HepG2 (cell line): ENCODE data around the gene TPI1. TPM values are rescaled to one million over a fixed set of nuclear protein-coding genes. Genes with fewer than 3 reads are reported as not detected.

ENCODE experiments used
- CEBPB ChIP-seq: IDR thresholded peaks from 2 replicates; pipeline ENCODE4 v1.6.1; 2011; ENCODE audit warnings: low read depth, low read length, improper control_type of control experiment, borderline replicate concordance
- HDAC1 ChIP-seq: sonication (generic); formaldehyde crosslinking; IDR thresholded peaks from 2 replicates; pipeline ENCODE4 v1.5.1; 2020; ENCODE audit warnings: mild to moderate bottlenecking, missing genetic modification reagents
- KDM1A ChIP-seq: IDR thresholded peaks from 2 replicates; pipeline ENCODE4 v1.6.1; 2016; ENCODE audit warnings: missing compliant biosample characterization
- MAF1 ChIP-seq: sonication (generic); formaldehyde crosslinking; IDR thresholded peaks from 2 replicates; pipeline ENCODE4 v1.5.0; 2020; ENCODE audit warnings: missing genetic modification reagents, borderline replicate concordance
- PRDM4 ChIP-seq: sonication (generic); formaldehyde crosslinking; IDR thresholded peaks from 2 replicates; pipeline ENCODE4 v1.9.0; 2021; ENCODE audit warnings: missing genetic modification reagents, borderline replicate concordance
- PTBP1 ChIP-seq: fragments of 200-400 bp; formaldehyde crosslinking; IDR thresholded peaks from 2 replicates; pipeline ENCODE4 v1.6.1; 2018; ENCODE audit warnings: low read length, low read depth; ENCODE audit not compliant: poor library complexity, severe bottlenecking
- RNF2 ChIP-seq: fragments of 450-650 bp; conservative IDR thresholded peaks from 2 replicates; pipeline ENCODE4 v1.6.1; 2016; ENCODE audit warnings: low read depth
- TBL1XR1 ChIP-seq: fragments of 150-350 bp; IDR thresholded peaks from 2 replicates; pipeline ENCODE4 v1.6.1; 2014; ENCODE audit warnings: borderline replicate concordance, low read length; ENCODE audit not compliant: partially characterized antibody
- TOPORS ChIP-seq: sonication (generic); formaldehyde crosslinking; IDR thresholded peaks from 2 replicates; pipeline ENCODE4 v1.8.0; 2023; ENCODE audit warnings: mild to moderate bottlenecking, missing genetic modification reagents
- U2AF2 ChIP-seq: fragments of 200-400 bp; formaldehyde crosslinking; IDR thresholded peaks from 2 replicates; pipeline ENCODE4 v1.6.1; 2017; ENCODE audit warnings: low read depth, mild to moderate bottlenecking, low read length
- XBP1 ChIP-seq: sonication (generic); formaldehyde crosslinking; IDR thresholded peaks from 2 replicates; pipeline ENCODE4 v1.5.0; 2020; ENCODE audit warnings: missing genetic modification reagents
- XRCC5 ChIP-seq: fragments of 200-400 bp; formaldehyde crosslinking; optimal IDR thresholded peaks from 2 replicates; pipeline ENCODE3; 2017; ENCODE audit warnings: mild to moderate bottlenecking, low read length
- ZBTB42 ChIP-seq: sonication (generic); formaldehyde crosslinking; IDR thresholded peaks from 2 replicates; pipeline ENCODE4 v1.5.0; 2020; ENCODE audit warnings: mild to moderate bottlenecking, missing genetic modification reagents
- ZNF20 ChIP-seq: sonication (generic); formaldehyde crosslinking; IDR thresholded peaks from 2 replicates; pipeline ENCODE4 v1.4.0; 2020; ENCODE audit warnings: mild to moderate bottlenecking, moderate library complexity, missing genetic modification reagents
- ZNF331 ChIP-seq: sonication (generic); formaldehyde crosslinking; IDR thresholded peaks from 2 replicates; pipeline ENCODE4 v1.4.0; 2020; ENCODE audit warnings: missing genetic modification reagents
- ZNF430 ChIP-seq: sonication (generic); formaldehyde crosslinking; IDR thresholded peaks from 2 replicates; pipeline ENCODE4 v1.9.0; 2021; ENCODE audit warnings: mild to moderate bottlenecking, missing genetic modification reagents
- ZNF704 ChIP-seq: sonication (generic); formaldehyde crosslinking; IDR thresholded peaks from 2 replicates; pipeline ENCODE4 v1.8.1; 2023; ENCODE audit warnings: mild to moderate bottlenecking, inconsistent platforms, moderate library complexity, missing genetic modification reagents, borderline replicate concordance
- ZNF747 ChIP-seq: sonication (generic); formaldehyde crosslinking; IDR thresholded peaks from 2 replicates; pipeline ENCODE4 v1.8.1; 2023; ENCODE audit warnings: missing genetic modification reagents, mild to moderate bottlenecking, borderline replicate concordance
- ZSCAN22 ChIP-seq: sonication (generic); formaldehyde crosslinking; IDR thresholded peaks from 2 replicates; pipeline ENCODE4 v1.4.0; 2020; ENCODE audit warnings: mild to moderate bottlenecking, missing genetic modification reagents
- polyA plus RNA-seq, 8 experiments: library from polyadenylated mRNA; depleted of rRNA in 3 of 8; stranded (reverse) in 7 of 8; unstranded in 1 of 8; fragments of >200 nt; fragmentation: Illumina TruSeq in 4 of 8; extraction: Trizol in 4 of 8; gene quantifications; 2 replicates each; pipeline versions ENCODE4 v1.2.1 to v1.2.3, GENCODE V29; 2011 to 2016; ENCODE audit warnings: low read depth in 4 of 8, missing spikeins in 1 of 8, mixed read lengths in 1 of 8; ENCODE audit not compliant: insufficient read depth in 1 of 8
- total RNA-seq, 5 experiments: library from RNA; depleted of rRNA; stranded (reverse); fragments of >200 nt; fragmentation: Illumina TruSeq; extraction: Trizol; gene quantifications; 2 replicates each; pipeline ENCODE4 v1.2.3, GENCODE V29; 2016; ENCODE audit warnings: low read depth in 1 of 5
- TF ChIP-seq, protein P1 (sequence below): sonication (generic); formaldehyde crosslinking; IDR thresholded peaks from 2 replicates; pipeline ENCODE4 v1.5.1; 2020; ENCODE audit warnings: missing genetic modification reagents, mild to moderate bottlenecking, borderline replicate concordance
- TF ChIP-seq, protein P2 (sequence below): sonication (generic); formaldehyde crosslinking; IDR thresholded peaks from 2 replicates; pipeline ENCODE4 v1.4.0; 2020; ENCODE audit warnings: mild to moderate bottlenecking, missing genetic modification reagents

Gene TPI1
- total and polyA plus RNA-seq, 2 of the 13 experiments (the other 11 are each of a cell fraction or from before 2014, with no cell fraction given): 945 to 2,535 TPM

DNA sequence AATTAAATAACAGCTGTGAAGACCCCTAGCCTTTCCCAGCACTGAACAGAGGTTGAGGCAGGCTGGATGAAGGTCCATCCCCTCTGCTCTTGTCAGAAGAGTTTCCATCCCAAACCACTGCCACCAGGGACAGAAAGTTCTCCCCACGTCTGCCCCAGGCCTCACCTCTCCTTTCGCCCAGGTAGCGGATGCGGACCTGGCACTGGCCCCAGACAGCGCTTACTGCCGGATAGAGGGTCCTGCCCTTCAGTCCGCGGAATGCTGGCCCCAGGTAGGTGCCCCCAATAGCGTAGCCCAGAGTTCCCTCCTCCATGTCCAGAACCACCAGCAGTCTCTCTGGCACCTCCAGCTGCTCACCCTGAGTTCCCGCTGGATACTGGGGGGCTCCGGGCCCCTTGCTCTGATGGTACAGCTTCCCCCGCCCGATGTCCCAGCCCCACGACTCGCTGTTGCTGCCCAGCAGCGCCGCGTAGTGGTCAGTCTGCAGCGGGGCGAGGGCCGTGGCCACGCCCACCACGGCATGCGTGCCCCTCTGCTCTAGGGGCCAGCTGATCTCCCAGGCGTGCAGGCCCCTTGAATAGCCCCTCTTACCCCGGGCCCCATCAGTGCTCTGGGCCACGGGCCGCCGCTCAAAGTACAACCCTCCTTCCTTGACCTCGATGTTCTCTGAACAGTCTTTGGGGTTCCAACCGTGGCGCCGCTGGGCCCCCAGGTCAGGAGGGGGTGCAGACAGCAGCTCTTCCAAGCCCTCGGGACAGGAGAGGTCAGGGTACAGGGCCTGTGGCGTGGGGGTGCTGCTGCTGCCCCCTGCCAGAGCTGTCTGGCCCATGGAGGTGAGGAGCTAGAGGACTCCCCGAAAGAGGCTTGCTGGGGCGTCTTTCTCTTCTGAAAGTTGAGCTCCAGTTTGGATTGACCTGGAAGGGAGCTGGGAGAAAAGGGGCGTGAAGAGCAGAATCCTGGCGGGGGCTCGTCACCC, 5.0 kb downstream of the TPI1 start (continued):
- no peak for TF ChIP-seq CEBPB
- TF ChIP-seq ZNF704 (CRISPR knock-in tag): no peak
- no peak for TF ChIP-seq XBP1 (CRISPR knock-in tag)
- TF ChIP-seq PTBP1: peak; percentile 85
- TF ChIP-seq ZBTB42 (CRISPR knock-in tag): no peak
- no peak for TF ChIP-seq U2AF2
- TF ChIP-seq, protein P1, sequence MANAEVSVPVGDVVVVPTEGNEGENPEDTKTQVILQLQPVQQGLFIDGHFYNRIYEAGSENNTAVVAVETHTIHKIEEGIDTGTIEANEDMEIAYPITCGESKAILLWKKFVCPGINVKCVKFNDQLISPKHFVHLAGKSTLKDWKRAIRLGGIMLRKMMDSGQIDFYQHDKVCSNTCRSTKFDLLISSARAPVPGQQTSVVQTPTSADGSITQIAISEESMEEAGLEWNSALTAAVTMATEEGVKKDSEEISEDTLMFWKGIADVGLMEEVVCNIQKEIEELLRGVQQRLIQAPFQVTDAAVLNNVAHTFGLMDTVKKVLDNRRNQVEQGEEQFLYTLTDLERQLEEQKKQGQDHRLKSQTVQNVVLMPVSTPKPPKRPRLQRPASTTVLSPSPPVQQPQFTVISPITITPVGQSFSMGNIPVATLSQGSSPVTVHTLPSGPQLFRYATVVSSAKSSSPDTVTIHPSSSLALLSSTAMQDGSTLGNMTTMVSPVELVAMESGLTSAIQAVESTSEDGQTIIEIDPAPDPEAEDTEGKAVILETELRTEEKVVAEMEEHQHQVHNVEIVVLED (CRISPR knock-in tag): peak; percentile 82
- TF ChIP-seq PRDM4 (CRISPR knock-in tag): no peak
- TF ChIP-seq ZNF20: no peak
- TF ChIP-seq HDAC1 (CRISPR knock-in tag): peak; percentile 70
- TF ChIP-seq RNF2: no peak
- no peak; the same call in 1 of the 2 replicates for TF ChIP-seq ZNF430 (CRISPR knock-in tag)
- peak; percentile 31; the same call in 1 of the 2 replicates for TF ChIP-seq ZSCAN22 (CRISPR knock-in tag)
- no peak for TF ChIP-seq KDM1A (CRISPR knock-in tag)
- 0 out of 2 replicates have a peak, but pooled peaks have one; percentile 22 for TF ChIP-seq ZNF331 (CRISPR knock-in tag)
- no peak for TF ChIP-seq MAF1 (CRISPR knock-in tag)
- no peak for TF ChIP-seq ZNF747
- TF ChIP-seq TOPORS (CRISPR knock-in tag): no peak; the same call in 1 of the 2 replicates
- TF ChIP-seq XRCC5: peak; percentile 92
- no peak for TF ChIP-seq TBL1XR1
- TF ChIP-seq, protein P2, sequence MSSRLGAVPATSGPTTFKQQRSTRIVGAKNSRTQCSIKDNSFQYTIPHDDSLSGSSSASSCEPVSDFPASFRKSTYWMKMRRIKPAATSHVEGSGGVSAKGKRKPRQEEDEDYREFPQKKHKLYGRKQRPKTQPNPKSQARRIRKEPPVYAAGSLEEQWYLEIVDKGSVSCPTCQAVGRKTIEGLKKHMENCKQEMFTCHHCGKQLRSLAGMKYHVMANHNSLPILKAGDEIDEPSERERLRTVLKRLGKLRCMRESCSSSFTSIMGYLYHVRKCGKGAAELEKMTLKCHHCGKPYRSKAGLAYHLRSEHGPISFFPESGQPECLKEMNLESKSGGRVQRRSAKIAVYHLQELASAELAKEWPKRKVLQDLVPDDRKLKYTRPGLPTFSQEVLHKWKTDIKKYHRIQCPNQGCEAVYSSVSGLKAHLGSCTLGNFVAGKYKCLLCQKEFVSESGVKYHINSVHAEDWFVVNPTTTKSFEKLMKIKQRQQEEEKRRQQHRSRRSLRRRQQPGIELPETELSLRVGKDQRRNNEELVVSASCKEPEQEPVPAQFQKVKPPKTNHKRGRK (CRISPR knock-in tag): no peak
